ENCODE results near the gene GLIPR1L2.
"Not testable (repeated sequence)": the region's sequence is repeated elsewhere in the genome, so short reads cannot be mapped to it uniquely, and the experiment has no call there.

The GLIPR1L2 gene

DNA sequence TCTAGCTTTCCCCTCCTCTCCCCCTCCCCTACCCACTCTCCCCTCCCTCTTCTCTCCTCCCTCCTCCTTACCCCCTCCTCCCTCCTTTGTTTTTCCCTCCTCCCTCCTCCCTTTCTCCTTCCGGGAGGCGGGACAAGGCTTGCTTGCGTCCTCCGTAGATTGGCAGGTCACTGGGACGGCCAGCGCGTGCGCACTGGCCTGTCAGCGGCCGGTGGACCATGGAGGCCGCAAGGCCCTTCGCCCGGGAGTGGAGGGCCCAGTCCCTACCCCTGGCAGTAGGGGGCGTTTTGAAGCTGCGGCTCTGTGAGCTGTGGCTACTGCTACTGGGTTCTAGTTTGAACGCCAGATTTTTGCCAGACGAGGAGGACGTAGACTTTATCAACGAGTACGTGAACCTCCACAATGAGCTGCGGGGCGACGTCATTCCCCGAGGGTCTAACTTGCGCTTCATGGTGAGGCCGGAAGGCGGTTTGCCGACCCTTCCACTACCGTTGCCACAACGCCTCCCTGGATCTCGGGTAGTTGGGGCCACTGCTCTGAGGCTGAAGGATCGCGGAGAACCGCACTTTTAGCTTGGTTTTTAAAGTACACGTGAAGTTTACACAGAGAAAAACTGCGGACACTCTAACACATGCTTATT, at the start of gene GLIPR1L2:
Gene GLIPR1L2, plus strand, starts transcription at position 191 of the 640 bp plus-strand sequence. Its CDS starts 28 bp downstream, at position 219.
- DNase-seq = peak; percentile 88

DNA sequence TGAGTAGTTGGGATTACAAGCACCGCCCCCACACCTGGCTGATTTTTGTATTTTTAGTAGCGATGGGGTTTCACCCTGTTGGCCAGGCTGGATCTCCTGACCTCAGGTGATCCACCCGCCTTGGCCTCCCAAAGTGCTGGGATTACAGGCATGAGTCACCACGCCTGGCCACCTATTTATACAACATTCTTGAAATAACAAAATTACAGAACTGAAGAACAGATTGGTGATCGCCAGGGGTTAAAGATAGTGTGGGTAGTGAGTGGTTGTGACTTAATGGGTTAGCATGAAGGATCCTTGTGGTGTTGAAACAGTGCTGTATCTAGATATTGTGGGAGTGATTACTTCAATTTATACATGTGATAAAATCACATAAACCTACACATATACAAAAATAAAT, 49.0 kb upstream of the GLIPR1L2 start:
- no peak for DNase-seq

DNA sequence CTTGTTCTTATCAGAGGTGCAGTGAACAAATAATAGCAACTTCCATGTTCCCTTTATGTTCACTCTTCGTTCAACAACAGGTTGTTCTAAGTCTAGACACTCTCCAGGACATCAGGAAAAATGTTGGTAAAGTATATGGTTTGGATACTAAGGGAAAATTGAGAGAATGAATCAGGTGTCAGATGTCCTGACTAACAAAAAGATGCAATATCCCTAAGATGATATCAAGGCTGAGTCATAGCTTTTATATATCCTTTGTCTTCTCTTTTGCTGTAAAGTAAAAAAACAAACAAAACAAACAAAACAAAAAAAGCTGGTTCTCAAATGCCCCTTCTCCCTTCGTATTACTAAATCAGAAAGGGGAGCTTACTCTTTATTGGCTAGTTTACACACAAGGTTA, 45.4 kb upstream of the GLIPR1L2 start:
- no peak for DNase-seq

DNA sequence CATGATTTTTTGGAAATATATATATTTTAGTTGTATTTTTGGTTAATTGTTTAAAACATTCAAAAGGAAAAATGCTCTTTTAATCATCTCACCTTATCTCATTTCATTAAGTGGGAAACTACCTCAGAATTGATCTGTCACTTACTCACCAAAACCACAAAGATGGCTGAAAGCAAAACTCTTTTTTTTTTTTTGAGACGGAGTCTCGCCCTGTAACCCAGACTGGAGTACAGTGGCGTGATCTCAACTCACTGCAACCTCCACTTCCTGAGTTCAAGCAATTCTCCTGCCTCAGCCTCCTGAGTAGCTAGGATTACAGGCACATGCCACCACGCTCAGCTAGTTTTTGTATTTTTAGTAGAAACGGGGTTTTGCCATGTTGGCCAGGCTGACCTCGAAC, 44.7 kb upstream of the GLIPR1L2 start:
- DNase-seq = not testable (repeated sequence)

DNA sequence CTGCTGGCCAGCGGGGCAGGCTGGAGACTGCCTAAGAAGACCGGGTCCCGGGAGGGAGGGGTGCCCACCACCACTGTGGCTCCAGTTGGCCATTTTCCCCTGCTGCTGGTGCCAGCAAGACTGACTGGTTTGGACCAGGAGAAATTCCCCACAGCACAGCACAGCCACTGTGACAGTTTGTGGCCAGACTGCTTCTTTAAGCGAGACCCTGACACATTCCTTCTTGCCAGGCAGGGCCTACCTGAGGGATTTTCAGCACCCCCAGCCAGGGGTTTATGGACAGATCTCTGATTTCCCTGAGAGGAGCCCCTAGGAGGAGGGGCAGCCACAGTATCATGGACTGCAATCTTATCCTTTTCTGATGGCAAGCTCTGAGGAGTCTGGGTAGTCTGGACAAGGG, 40.9 kb upstream of the GLIPR1L2 start:
- DNase-seq = no peak

DNA sequence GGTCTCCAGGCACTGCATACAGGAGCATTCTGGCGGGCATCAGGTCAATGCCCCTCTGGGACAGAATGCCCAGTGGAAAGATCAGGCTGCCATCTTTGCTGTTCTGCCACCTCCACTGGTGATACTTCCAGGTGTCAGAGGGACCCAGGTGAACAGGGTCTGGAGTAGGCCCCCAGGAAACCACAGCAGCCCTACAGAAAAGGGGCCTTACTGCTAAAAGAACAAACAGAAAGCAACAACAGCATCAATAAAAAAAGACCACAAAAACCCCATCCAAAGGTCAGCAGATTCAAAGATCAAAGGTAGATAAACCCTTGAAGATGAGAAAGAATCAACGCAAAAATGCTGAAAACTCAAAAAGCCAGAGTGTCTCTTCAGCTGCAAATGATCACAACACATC, 40.5 kb upstream of the GLIPR1L2 start:
- no peak for DNase-seq

DNA sequence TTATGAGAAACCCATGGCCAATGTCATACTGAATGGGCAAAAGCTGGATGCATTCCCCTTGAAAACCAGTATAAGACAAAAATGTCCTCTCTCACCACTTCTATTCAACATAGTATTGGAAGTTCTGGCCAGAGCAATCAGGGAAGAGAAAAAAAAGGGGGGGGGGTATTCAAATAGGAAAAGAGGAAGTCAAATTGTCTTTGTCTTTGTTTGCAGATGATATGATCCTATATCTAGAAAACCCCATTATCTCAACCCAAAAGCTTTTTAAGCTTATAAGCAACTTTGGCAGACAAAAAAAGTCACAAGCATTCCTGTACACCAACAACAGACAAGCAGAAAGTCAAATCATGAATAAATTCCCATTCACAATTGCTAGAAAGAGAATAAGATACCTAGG, 36.9 kb upstream of the GLIPR1L2 start:
- no peak for DNase-seq

DNA sequence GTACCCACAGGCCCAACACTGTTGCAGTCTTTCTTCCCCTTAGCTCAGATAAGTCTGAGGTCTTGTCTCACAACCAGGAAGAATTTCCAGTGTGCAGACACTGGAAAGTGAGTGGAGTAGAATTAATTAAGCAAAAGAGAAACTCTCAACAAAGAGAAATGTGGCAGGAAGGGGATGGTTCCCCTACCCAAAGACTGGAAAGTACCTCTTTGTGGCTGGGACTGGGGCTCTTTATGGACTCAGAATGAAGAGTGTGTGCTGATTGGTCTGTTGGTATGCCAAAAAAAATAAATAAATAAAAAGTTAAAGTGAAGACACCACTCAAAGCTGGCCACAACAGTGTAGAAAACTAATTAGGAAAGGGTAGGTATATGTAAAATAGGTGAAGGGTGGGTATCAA, 30.0 kb upstream of the GLIPR1L2 start:
- DNase-seq = no peak

DNA sequence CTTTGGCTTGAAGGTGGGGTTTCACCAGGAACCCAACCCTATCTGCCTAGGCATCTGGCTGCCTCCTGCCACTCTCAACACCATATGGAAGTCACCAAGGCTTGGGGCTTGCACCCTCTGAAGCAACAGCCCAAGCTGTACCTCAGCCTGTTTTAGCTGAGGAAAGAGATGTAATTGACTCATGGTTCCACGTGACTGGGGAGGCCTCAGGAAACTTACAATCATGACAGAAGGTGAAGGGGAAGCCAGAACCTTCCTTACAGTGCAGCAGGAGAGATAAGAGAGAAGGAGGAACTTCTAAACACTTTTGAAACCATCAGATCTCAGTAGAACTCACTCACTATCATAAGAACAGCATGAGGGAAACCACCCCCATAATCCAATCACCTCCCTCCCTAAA, 29.5 kb upstream of the GLIPR1L2 start:
- no peak for DNase-seq

DNA sequence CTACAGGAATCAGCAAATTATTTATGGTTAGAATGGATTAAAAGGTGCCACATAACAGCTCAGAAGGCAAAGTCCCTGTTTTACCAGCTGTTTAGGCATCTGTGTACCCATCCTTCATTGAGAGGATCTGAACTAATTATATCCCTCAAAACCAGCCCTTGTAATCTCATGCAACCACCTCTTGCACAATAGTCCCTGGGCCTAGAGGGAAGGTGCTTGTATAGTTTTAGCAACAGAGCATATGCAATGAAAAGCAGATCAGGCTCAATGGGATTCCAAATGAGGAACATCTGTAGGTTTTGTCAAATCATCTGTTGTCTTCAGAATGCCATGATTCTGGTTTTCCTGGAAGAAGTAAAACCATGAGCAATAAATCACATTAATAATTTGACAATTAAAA, 26.0 kb upstream of the GLIPR1L2 start:
- DNase-seq = no peak

DNA sequence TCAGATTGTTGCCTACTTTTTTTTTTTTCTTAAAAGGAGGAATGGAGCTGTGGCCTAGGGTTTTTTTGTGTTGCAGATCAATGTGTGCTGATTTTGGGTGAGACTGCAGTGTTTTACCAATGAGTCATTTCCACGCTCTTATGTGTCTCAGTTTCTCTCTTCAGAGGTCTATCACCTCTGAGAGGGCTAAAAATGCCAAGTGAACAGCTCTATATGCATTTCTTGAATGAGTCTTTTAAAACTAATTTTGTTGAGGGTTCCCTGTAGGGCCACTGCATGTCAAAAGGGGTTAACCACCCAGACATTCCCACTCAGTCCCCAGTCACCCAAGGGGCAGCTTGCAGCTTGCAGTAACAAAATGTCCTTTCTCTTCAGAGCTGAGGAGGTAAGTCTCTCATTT, 24.3 kb upstream of the GLIPR1L2 start:
- DNase-seq = no peak

DNA sequence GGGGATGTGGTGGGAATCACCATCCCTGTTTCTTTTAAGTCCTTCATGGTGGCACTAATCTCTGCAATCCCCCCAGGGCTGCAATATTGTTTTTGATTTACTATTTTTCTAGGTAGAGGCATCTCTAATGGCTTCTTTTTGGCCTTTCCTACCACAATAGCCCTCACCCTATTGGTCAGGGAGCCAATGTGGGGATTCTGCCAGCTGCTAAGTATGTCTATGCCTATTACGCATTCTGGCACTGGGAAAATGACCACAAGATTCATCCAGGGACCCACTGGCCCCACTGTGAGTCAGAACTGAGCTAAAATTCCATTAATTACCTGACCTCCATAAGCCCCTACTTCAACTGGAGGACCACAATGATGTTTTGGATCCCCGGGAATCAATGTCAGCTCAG, 15.9 kb upstream of the GLIPR1L2 start:
- no peak for DNase-seq

DNA sequence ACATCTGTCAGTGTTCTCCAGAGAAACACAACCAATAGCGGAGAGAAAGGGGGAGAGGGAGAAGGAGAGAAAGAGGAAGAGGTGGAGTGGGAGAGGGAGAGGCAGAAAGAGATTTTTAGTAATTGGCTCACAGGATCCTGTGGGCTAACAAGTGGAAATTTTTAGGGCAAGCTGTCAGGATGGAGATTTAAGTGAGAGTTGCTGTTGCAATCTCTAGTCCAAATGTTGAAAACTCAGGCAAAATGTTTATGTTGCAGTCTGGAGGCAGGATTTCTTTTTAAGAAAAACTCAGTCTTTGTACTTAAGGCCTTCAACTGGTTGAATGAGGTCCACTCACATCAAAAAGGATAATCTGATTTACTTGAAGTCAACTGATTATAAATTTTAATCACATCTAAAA, 12.5 kb upstream of the GLIPR1L2 start:
- no peak for DNase-seq

DNA sequence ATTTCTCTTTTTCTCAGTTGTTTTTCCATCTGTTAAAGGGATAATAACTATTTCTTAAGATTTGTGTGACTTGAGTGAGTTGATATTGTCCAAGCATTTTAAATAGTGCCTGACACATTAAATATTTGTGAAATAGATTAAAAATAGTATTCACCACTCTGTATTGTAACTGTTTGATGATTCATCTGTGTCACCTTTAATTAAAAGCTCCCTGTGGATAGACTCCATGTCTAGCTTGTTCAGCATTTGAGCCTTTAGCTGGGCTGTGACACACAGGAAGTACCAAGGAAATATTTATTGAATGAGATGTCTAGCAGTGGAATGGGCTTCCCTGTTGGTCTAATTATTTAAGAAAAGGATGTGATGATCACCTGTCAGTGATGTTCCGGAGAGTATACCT, 1.8 kb upstream of the GLIPR1L2 start:
- no peak for DNase-seq

DNA sequence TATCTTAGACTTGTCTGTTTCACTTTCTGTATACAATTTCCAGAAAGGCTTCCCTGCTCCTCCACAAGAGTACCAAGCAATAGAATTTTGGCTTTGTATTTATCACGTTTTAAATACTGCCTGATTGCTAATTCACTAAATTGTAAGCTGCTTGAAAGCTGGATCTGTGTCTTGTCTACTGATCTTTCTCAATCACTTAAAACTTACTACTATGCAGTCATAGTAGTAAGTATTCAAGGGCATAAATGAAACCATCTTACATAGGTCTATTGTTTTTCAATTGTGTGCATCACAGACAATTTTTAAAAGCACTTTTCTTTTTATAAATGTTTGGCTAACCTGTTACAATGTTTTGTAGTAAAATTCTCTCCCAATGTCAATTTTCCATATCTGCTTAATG, 1.2 kb upstream of the GLIPR1L2 start:
- DNase-seq = no peak

DNA sequence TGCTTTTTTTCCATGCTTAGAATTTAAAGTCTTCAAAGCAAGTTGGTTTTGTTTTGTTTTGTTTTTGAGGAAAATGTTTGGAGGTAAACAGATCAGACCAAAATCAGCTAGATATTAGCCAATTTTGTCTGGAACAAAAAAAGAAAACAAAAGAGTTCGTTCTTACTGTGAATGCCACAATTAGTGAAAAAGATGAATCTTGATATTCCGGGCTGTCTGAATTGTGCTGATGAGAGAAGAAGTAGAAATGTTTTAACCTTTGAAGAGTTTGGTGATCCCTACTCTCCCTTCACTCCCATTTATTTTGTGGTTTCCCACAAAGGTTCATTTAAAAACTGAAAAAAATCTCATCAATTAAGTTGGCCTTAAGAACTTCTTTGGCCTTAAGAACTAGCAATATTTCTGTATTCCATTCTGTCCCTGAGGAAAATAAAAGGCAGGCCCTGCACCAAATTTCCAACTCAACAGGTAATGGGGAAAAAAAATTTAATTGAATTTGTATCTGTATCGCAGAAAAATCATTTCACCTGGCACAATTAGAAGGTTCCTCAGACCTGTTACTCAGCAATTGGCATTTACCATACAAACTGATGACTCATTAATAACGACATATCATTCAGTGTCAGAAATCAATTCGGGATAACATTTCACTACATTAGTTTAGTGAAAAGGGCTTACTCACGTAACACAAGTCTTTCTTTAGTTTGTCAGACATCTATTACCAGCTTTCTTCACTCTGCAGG, 562 bp upstream of the GLIPR1L2 start:
- no peak for DNase-seq

DNA sequence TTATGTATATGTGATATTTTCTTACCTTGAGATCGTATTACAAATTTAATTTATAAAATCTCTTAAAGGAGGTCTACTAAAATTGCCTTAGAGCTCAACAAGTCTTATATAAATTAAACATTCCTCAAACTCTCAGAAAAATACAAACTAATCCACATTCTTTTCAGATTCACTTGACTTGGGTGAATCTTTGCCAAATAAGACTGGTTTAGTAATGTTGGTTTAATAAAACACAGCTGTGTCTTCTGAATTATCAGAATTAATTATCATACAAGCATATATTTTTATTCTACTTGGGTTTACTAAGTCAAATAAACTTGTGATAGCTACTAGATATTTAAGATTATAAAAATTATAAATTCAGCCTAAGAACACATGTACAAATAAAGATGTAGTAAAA, 13.3 kb downstream of the GLIPR1L2 start:
- no peak for DNase-seq

DNA sequence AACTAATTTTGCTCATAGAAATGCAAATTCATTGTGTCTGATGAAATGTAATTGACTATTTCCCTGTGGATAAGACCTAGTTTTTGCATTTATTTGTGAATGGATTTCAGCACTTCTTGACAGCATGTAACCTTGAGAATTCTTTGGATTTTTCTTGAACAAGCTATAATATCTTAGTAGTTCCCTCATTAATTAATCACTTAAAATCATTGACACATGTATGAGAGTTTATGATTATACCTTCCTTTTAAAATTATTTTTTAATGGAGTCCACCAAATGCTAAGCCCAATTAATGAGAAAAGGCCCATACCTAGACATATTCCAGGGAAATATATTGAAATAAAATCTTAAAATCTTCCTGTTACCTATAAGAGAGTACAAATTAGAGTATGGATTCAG, 16.8 kb downstream of the GLIPR1L2 start:
- no peak for DNase-seq

DNA sequence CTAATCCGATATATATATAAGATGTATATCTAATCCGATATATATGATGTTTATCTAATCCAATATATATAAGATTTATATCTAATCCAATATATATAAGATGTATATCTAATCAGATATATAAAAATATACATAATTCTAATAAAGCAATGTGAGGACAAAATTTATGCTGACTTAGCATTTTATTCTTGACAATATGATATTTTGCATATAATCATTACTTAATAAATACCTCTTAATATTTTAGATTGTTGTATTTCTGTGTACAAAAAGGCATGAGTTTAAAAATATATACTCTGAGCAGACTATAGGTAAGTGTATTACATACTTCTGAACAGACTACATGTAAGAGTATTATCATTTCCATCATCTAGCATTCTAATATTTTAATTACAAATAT, 18.9 kb downstream of the GLIPR1L2 start:
- no peak for DNase-seq

DNA sequence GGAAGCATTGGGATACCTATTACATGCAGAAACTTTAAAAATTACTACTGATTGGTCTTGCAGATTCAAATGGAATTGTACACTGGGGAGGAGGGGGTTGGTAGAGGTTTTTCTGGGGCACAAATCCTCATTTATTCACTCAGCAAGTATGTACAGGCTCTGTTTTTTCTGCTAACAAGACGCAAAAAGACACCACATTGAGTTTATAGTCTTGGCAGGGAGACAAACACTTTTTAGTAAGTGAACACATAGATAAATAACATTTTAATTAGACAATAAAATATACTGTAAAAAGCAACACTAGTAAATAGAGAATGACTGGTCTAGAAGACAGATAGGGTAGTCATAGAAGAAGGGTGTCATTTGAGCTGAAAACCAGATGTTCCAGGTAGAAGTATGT, 23.8 kb downstream of the GLIPR1L2 start:
- no peak for DNase-seq

DNA sequence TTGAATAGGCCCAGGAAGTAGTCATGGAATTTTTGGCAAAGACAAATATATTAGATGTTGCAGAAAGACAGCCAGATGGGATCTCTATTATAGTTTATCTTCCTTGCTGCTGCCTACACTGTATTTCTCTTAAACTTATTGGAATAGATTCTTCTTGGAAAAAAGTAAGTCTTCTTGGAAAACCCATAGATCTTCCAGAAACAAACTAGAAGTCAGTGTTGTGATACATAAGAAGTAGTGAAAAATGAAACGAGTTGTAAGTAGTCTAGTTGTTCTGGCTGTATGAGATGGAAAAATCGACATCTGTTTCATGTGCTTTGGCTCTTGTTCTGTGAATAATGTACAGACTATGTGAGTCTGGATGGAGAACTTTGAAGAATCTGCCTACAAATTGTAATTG, 29.0 kb downstream of the GLIPR1L2 start:
- DNase-seq = no peak

DNA sequence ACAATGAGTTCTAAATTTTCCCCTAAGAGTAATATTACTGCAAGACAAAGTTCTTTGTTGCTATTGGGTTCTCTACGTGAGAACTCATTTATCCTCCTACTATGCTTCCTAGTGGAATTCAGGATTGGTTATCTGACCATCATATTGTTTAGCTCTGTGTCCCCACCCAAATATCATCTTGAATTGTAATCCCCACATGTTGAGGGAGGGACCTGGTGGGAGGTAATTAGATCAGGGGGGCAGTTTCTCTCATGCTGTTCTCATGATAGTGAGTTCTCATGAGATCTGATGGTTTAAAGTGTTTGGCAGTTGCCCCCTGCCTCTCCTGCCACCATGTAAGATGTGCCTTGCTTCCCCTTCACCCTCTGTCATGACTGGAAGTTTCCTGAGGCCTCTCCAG, 36.6 kb downstream of the GLIPR1L2 start:
- no peak for DNase-seq

DNA sequence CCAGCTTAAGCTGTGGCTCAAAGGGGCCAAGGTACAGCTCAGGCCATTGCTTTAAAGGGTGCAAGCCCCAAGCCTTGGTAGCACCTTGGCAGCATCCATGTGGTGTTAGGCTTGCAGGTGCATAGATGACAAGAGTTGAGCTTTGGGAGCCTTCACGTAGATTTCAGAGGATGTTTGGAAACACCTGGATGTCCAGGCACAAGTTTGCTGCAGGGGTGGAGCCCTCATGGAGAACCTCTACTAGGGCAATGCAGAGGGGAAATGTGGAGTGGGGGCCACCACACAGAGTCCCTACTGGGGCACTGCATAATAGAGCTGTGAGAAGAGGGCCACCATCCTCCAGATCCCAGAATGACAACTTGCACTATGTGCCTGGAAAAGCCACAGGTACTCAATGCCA, 37.9 kb downstream of the GLIPR1L2 start:
- DNase-seq = no peak

DNA sequence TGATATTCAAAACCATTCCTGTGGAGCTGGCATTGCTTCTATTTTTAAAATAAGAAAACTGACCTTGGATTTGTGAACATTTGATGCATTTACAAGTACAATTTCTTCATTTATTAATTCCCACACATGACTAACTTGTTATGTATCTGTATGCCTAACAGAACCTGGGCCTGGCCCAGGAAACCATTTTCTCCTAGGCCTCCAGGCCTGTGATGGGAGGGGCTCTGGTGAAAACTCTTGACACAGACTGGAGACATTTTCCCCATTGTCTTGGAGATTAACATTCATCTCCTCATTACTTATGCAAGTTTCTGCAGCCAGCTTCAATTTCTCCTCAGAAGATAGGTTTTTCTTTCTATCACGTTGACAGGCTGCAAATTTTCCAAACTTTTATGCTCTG, 42.0 kb downstream of the GLIPR1L2 start:
- no peak for DNase-seq

DNA sequence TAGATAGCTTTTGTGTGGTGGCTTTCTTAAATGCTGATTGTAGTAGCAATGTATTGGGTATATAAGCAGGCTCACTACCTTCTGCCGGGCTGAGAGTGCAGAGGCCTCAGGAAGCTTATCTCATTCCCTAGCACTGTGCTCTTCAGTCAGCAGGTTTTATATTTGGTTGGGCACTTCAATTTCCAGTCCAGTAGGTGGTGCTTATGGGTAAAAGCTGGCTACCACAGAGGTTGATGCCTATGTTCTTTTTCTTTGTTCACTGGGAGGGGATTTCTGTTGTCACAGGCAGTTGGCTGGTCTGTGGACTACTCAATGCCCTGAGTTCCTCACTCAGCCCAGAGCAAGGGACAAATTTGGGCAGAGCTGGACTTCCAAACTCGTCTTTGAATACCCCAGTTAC, 46.7 kb downstream of the GLIPR1L2 start:
- peak; percentile 12 for DNase-seq

Data from stimulated activated naive CD4-positive, alpha-beta T cell treated with Interleukin-2 at 50 U/mL for 16 hours (primary cell).